GM10266 (cell line): ENCODE data around the gene PRDX5.
A peak's percentile ranks its signal among the peaks of the same experiment; 100 is the strongest.
"Not testable (repeated sequence)": the region's sequence is repeated elsewhere in the genome, so short reads cannot be mapped to it uniquely, and the experiment has no call there.

Experiments used
- DNase-seq: peaks from one replicate; pipeline ENCODE4 v3.0.0; 2012; ENCODE audit errors: extremely low spot score
- TF ChIP-seq, protein P1 (sequence below): IDR thresholded peaks from 2 replicates; pipeline ENCODE4 v1.5.1; 2012; ENCODE audit warnings: mild to moderate bottlenecking, low read depth; ENCODE audit not compliant: control insufficient read depth, insufficient read depth; ENCODE audit errors: missing control alignments

The PRDX5 gene

DNA sequence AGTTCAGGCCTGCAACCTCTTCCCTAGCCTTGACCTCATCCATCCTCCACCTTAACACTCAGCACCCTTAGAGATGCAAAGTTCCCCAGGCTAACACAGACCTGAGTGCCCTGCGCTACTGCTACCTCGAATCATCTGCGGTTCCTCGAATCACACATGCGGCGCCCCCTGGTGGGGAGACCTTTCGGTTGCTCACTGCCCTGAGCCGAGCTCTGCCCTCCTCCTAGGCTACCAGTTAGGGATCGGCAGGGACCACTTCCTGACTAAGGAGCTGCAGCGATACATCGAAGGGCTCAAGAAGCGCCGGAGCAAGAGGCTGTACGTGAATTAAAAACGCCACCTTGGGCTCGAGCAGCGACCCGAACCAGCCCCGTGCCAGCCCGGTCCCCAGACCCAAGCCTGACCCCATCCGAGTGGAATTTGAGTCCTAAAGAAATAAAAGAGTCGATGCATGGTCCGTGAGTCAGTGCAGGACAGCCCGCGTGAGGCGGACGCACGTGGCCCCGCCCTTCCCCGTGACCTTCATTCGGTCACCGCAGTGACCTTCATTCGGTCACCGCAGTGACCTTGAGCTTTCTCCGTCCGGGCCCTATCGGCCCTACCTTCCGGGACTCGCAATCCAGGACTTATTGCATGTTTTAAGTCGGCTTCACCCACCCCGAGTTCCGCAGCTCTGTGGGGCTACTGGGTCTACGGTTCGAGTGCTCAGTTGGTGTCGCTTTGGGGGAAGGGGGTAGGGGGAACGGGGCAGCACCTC is 13.4 kb upstream of the PRDX5 start:
- TF ChIP-seq, protein P1, sequence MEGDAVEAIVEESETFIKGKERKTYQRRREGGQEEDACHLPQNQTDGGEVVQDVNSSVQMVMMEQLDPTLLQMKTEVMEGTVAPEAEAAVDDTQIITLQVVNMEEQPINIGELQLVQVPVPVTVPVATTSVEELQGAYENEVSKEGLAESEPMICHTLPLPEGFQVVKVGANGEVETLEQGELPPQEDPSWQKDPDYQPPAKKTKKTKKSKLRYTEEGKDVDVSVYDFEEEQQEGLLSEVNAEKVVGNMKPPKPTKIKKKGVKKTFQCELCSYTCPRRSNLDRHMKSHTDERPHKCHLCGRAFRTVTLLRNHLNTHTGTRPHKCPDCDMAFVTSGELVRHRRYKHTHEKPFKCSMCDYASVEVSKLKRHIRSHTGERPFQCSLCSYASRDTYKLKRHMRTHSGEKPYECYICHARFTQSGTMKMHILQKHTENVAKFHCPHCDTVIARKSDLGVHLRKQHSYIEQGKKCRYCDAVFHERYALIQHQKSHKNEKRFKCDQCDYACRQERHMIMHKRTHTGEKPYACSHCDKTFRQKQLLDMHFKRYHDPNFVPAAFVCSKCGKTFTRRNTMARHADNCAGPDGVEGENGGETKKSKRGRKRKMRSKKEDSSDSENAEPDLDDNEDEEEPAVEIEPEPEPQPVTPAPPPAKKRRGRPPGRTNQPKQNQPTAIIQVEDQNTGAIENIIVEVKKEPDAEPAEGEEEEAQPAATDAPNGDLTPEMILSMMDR = peak; percentile 92
- peak; percentile 89 for DNase-seq

DNA sequence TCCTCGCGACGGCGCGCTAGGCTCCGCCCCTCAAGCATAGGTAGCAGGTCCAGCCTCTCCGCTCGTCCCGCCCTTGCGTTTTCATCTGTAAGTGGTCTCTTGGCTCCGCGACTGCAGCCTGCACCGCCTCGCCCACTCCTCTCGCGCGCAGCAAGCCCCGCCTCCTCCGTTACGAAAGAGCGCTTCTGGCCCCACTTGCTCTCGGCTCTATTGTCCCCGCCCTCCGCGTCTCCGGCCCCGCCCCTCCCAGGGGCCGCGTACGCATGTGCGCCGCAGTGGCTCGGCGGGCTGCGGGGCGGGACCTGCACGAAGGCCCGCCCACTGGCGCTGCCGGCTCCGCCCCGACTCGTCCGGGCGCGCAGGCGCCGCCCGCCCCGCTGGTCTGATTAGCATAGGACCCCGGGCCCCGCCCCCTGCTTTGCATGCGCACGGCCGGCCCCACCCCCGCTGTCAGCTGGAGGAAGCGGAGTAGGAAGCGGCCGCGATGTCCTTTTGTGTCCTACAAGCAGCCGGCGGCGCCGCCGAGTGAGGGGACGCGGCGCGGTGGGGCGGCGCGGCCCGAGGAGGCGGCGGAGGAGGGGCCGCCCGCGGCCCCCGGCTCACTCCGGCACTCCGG is 12.7 kb upstream of the PRDX5 start, which contains the start of gene ESRRA:
Gene ESRRA, plus strand, starts transcription at position 450 of the 616 bp plus-strand sequence. CDS start 1,656 bp downstream, outside the sequence.
- TF ChIP-seq, protein P1 = no peak
- DNase-seq = peak; percentile 100

DNA sequence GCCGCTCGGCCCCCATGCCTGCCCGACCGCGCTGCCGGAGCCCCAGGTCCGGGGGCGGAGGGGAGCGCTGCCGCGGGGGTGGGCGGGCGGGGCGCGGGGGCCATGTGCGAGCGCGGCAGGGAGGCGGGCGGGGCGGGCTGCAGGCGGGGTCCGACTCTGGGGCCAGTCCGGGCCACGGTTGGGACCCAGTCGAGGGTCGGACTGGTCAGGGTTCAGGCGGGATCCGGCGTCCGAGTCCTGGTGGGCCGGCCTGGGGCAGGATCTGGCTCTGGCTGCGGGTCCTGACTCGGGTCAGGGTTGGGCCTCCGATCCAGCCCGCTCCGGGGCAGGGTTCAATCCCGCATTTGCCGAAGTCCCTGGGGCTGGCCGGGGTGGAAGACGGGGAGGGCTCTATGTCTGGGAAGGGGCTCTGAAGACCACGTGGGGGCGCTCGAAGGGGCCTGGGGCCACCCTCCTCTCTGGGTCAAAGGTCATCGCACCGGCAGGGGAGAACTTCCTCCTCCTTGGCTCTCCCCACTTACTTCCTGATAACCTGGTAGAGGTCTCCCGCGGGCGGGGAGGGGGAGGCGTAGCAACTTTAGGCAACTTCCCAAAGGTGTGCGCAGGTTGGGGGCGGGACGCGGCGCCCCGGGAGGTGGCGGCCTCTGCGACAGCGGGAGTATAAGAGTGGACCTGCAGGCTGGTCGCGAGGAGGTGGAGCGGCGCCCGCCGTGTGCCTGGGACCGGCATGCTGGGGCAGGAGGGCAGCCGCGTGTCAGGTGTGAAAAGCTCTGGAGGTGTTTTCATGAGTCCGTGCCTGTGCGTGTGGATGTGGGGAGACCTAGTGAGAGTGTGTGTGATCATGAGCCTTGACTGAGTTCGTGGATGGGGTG is 12.0 kb upstream of the PRDX5 start:
- no peak for DNase-seq
- TF ChIP-seq, protein P1 = peak; percentile 50

DNA sequence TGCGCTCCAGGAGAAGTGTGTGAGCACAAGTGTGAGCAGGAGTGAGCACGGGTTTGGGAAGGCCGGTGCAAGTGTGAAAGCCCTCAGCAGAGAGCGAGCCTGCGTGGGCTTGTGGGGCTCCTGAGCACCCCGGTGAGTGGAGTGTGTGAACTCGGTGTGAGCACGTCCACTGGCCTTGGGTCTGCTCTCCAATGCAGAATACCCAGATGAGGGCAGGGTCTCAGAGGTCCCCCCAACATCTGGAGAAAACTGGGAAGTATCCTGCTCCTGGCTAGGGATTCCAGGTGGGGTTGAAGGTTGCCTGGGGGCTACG is 11.4 kb upstream of the PRDX5 start:
- TF ChIP-seq, protein P1 = no peak

DNA sequence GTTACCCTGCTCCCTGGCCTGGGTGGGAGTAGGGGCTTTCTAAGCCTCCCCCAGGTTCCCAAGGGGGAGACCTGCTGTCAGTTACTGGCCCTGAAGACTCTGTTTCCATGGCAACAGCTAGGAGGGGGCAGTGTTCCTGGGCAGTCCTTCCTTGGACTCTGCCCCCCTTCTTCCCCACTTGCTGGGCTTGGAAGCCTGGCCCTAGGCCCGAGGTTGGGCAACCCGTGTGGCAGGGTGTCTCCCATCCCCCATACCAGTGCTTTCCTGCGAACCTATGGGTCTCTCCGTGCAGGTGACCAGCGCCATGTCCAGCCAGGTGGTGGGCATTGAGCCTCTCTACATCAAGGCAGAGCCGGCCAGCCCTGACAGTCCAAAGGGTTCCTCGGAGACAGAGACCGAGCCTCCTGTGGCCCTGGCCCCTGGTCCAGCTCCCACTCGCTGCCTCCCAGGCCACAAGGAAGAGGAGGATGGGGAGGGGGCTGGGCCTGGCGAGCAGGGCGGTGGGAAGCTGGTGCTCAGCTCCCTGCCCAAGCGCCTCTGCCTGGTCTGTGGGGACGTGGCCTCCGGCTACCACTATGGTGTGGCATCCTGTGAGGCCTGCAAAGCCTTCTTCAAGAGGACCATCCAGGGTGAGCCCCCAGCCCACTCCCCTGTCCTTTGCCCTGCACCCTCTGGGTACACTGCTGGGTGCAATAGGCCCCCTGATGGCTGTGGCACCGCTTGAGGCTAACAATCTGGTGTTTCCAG is 10.9 kb upstream of the PRDX5 start:
- TF ChIP-seq, protein P1 = no peak
- DNase-seq = no peak

More for the DNA sequence above, 11.4 kb upstream of the PRDX5 start:
- no peak for DNase-seq

DNA sequence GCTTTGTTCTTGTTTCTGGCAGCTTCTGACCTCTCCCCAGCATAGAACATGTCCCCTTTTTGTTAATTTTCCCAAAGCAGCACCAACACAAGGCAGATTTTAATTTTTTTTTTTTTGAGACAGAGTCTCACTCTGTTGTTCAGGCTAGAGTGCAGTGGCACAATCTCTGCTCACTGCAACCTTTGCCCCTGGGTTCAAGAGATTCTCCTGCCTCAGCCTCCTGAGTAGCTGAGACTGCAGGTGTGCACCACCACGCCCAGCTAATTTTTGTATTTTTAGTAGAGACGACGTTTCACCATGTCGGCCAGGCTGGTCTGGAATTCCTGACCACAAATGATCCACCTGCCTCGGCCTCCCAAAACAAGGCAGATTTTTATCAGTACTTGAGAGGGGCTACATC is 10.1 kb upstream of the PRDX5 start:
- DNase-seq = not testable (repeated sequence)

DNA sequence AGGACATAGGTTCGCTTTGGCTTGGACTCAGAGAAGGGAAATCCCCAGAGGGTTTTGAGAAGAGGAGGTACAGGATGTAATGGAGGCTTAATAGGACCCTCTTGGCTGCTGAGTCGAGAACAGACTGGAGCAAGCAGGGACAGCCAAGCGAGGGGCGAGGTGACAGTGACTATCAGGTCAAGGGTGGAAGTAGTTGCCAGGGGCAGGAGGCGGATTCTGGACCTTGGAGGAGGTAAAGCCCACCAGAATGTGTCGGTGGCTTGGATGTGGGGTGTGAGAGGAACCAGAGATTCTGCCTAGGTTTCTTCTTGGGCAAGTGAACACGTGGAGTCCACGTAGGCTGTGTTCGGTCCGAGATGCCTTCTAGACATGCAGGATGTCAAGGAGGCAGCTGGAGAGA is 5.0 kb upstream of the PRDX5 start:
- TF ChIP-seq, protein P1 = no peak
- no peak for DNase-seq
